HG03354 (cell line): Measurements from ENCODE around the gene NPAS2.

ENCODE experiments used
- ATAC-seq: cut with Tn5 transposase; IDR thresholded peaks from one replicate; pipeline ENCODE4 v1.9.1; 2021; ENCODE audit warnings: mild to moderate bottlenecking; ENCODE audit not compliant: unreplicated experiment, poor library complexity, severe bottlenecking

NPAS2 gene, protein sequence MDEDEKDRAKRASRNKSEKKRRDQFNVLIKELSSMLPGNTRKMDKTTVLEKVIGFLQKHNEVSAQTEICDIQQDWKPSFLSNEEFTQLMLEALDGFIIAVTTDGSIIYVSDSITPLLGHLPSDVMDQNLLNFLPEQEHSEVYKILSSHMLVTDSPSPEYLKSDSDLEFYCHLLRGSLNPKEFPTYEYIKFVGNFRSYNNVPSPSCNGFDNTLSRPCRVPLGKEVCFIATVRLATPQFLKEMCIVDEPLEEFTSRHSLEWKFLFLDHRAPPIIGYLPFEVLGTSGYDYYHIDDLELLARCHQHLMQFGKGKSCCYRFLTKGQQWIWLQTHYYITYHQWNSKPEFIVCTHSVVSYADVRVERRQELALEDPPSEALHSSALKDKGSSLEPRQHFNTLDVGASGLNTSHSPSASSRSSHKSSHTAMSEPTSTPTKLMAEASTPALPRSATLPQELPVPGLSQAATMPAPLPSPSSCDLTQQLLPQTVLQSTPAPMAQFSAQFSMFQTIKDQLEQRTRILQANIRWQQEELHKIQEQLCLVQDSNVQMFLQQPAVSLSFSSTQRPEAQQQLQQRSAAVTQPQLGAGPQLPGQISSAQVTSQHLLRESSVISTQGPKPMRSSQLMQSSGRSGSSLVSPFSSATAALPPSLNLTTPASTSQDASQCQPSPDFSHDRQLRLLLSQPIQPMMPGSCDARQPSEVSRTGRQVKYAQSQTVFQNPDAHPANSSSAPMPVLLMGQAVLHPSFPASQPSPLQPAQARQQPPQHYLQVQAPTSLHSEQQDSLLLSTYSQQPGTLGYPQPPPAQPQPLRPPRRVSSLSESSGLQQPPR

GRCh38 chr2:100819370-100820272 is at the start of gene NPAS2:
NPAS2 (plus strand) TSS chr2:100820139; CDS start chr2:100904755, 84,616 bp downstream.
- ATAC-seq = no peak

GRCh38 chr2:100771125-100771524 is 48.8 kb upstream of the NPAS2 start:
- no peak for ATAC-seq

DNA sequence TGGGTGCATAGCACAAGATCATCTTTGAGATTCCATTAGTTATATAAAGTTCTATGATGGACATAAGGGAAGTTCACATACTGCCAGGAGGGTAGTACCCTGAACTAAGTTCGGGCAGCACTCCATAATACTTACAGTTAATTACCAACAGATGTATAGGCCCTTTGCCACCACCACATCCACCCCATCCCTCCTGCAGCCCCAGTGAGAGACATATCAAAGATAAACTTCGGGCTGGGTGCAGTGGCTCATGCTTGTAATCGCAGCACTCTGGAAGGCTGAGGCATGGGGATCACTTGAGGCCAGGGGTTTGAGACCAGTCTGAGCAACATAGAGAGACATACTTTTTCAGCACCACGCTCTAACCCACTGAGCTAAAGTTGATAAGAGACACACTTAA is 46.4 kb upstream of the NPAS2 start:
- ATAC-seq = no peak

GRCh38 chr2:100776445-100776844 is 43.5 kb upstream of the NPAS2 start:
- no peak for ATAC-seq

DNA sequence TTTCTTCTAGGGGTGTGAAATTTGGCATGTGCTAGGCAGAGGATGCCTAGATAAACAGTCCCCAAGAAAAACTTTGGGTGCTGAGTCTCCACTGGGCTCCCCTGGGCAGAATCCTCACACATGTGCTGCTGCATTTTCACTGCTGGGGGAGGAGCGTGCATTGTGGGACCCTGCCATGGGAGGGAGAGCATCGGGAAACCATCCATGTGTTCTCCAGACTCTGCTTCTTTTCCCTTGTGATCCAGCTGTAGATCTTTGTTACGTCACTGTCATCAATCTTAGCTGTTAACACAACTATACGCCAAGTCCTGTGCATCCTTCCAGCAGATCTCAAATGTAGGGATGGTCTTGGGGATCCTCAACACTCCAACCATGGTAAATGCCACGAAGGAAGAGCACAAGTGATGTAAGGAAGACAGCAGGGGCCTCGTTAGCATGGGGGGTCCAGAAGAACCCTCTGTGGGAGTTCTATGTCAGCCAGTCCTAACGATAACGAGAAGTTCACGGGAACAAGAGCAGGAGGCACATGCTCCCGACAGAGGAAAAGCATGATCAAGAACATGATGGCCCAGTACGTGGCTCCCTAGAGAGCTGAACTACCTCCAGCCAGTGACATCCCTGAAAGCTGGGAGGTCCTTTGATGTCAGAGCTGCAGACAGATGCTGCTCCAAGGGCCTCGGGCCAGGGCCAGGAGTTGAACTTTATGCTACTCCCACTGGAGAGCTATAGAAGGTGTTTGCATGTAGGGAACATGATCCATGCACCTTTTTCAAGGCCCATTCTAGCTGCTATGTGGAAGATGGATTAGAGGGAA is 41.1 kb upstream of the NPAS2 start:
- no peak for ATAC-seq

- ATAC-seq = no peak
Measured at GRCh38 chr2:100779908-100780202, 40.1 kb upstream of the NPAS2 start.

- no peak for ATAC-seq
Measured at GRCh38 chr2:100780203-100781008, 39.5 kb upstream of the NPAS2 start.

DNA sequence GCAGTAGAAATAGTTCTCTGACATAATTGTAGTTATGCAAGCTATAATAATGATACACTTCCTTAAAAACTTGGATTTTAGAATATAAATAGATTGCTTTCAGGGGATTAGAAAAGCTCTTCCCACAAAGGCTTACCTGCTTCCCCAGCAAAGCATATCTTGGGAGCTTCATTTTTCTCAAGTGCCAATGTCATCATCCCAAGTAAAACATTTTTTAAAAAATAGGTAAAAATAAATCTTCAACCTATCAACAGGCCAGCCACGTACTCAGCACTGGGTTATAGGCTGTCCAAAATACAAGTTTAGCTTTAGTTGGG is 39.0 kb upstream of the NPAS2 start:
- ATAC-seq = no peak

DNA sequence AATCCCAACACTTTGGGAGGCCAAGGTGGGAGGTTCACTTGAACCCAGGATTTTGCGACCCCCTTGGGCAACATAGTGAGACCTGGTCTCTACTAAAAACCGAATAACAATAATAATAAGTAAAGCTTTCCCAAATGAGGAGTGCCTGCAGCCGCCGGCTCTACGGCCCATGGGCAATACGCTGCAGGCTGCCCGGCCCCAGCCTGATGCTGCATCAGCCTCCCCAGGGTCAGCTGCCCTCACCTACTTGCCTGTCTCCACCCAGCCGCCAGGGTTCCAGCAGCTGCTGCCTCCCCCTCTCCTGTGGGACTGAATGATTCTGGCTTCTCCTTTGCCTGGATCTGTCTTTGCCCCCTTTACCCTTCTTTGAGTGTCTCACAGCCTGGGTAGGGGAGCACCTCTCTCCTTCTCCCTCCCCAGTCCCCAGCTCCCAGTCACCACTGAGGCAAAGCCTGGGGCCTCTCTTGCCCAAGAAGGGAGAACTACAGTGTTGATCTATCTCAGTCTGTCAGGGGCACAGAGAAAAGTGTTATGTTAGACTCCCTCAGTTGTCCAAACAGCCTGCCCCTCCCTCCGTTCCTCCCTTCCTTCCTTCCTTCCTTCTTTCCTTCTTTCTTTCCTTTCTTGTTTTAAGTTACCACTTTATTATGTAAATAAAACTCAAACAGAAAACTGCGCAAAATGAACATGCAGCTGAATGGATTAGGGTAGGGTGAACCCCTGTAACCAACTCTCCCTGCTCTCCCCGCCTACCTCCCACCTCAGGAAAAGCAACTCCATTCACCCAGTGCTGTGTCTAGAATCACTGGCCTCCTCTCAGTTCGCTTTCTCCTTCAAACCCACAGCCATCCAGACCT is 38.2 kb upstream of the NPAS2 start:
- no peak for ATAC-seq

DNA sequence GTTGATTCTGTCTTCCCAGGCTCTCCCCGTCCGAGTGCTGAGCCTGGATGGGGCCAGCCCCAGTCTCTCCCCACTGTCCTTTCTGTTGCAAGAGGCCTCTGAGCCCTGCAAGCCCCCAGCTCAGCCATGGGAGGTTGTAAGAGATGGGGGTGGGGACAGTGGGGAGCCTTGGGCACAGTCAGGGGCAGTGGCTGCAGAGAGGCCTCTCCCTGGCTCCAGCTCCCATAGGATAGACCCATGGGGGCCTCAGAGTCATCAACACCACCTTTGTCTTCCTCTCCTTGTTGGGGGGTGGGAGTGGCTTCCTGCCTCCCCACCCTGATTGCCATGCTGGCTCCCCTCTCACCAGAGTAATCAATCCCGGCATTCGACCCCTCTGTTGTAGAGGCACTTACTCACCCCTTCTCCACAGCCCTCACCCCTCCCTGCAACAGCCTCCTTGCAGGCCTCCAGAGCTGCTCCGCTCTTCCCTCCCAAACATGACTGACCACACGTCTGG is 37.5 kb upstream of the NPAS2 start:
- no peak for ATAC-seq

- no peak for ATAC-seq
Measured at GRCh38 chr2:100783987-100784386, 36.0 kb upstream of the NPAS2 start.

DNA sequence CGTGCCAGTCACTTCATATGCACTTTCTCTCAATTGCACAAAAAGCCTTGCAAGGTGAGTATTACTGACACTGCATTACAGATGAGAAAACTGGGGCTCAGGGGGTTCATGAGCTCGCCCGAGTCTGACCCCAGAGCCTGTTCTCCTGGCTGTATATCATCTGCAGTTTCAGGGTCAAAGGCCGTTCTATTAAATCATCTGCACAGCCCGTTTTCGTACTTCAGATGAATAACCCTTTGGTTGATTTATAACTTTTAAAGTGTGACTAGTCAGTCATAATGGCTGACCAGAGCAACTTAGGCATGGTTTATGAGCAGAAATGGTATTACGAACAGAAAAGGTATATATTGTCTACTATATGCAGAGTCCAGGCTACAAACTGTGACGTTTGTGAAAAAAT is 35.3 kb upstream of the NPAS2 start:
- no peak for ATAC-seq

- no peak for ATAC-seq
Measured at GRCh38 chr2:100785626-100786296, 34.2 kb upstream of the NPAS2 start.

GRCh38 chr2:100786297-100786658 is 33.7 kb upstream of the NPAS2 start:
- no peak for ATAC-seq

DNA sequence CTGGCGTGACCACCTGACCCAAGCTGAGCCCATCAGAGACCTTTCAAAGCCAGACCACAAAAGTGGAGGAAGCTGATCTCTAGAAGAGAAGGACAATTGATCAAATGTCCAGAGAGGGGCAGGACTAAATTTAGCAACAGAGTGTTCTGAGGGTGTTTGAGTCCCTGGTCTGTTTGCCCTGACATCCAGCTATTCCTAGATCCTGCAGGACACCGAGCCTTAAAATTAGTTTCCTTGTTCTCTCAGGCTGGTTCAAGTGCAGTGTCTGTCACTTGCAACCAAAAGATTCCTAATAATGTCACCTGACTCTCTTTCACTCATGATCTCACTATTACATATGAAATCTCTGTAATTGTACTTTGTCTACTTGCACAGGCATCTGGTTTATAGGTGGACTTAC is 33.0 kb upstream of the NPAS2 start:
- no peak for ATAC-seq

DNA sequence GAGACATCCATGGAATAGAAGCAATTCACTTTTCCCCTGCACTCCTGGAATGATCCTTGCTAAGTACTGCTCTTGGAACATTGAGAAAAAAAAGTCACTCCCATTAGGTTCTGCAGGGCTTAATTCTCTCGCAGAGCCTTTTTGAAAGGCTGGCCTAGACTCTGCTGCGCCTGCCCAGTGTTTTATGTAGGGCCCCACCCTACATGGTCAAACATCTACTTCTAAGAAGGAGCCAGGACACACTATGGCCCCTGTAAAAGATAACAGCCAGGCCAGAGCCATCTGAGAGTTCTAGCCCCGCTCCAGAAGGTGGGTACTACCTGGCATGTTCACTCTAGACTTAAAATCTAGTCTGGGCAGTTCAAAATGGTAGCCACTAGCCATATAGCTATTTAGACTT is 30.6 kb upstream of the NPAS2 start:
- no peak for ATAC-seq

DNA sequence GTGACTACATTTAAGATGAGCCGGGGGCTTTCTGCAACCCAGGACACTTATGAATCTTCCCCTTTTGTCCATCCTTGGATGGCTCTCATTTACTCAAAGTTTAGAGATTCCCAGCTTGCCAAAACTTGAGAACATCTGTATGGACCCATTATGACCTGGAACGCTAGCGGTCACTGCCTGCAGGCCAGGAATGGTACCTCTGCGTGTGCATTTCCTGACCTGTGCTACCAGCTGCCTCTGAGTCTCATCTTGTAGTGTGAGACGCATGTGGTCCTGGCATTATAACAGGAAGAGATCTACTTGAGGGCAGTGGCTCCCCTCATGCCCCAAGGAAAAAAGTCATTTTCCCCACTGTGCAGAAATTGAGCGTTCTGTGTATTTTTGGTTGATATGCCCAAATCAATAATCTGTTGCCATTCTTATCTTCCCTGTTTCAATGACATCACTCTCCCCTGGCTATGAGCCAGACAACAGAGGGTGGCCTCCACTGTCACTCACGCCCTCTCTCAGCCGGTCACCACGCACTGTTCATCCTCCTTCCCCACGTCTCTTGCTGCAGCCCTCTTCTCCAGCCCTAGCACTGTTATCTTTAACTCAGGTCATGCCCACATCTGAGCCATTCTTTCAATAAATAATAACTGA is 28.5 kb upstream of the NPAS2 start:
- ATAC-seq = no peak
